IPS-18c (cell line): ENCODE measurements around the gene OPHN1.

Source experiments
- H3K4me3 ChIP-seq: 2 replicates; pipeline ENCODE4 v1.7.0; 2013; ENCODE audit warnings: low read depth, mild to moderate bottlenecking, low read length, moderate library complexity; ENCODE audit not compliant: insufficient read depth
- H3K9me3 ChIP-seq: one replicate; pipeline ENCODE4 v1.6.1; 2013; ENCODE audit warnings: mild to moderate bottlenecking, low read length, moderate library complexity; ENCODE audit not compliant: control insufficient read depth, insufficient read depth

Gene OPHN1

GRCh38 chrX:68432648-68433047 is 647 bp downstream of the OPHN1 start:
- Histone ChIP-seq H3K4me3 (peak overlapping the region; percentile 64), H3K9me3 (peaks cover 6% of the 10 kb centered on the region)

GRCh38 chrX:68431836-68432235 is 1.5 kb downstream of the OPHN1 start:
- no peak overlapping the region for H3K4me3 ChIP-seq
- H3K9me3 ChIP-seq: peaks cover 7% of the 10 kb centered on the region

GRCh38 chrX:68429216-68429615 is 4.1 kb downstream of the OPHN1 start:
- H3K9me3 ChIP-seq: peaks cover 5% of the 10 kb centered on the region
- no peak overlapping the region for H3K4me3 ChIP-seq

GRCh38 chrX:68428431-68428830 is 4.9 kb downstream of the OPHN1 start:
- Histone ChIP-seq H3K4me3 (no peak overlapping the region), H3K9me3 (peaks cover 2% of the 10 kb centered on the region)

GRCh38 chrX:68424719-68425118 is 8.6 kb downstream of the OPHN1 start:
- peaks cover 2% of the 10 kb centered on the region for H3K9me3 ChIP-seq
- no peak overlapping the region for H3K4me3 ChIP-seq

GRCh38 chrX:68422478-68422877 is 10.8 kb downstream of the OPHN1 start:
- peaks cover 2% of the 10 kb centered on the region for H3K9me3 ChIP-seq
- H3K4me3 ChIP-seq: no peak overlapping the region

GRCh38 chrX:68421636-68422035 is 11.7 kb downstream of the OPHN1 start:
- Histone ChIP-seq H3K4me3 (no peak overlapping the region), H3K9me3 (no peaks in the 10 kb centered on the region)

- no peak overlapping the region for H3K4me3 ChIP-seq
- H3K9me3 ChIP-seq: no peaks in the 10 kb centered on the region
These were observed 12.7 kb downstream of the OPHN1 start for GRCh38 chrX:68420559-68420958.

GRCh38 chrX:68419975-68420374 is 13.3 kb downstream of the OPHN1 start:
- no peak overlapping the region for H3K4me3 ChIP-seq
- no peaks in the 10 kb centered on the region for H3K9me3 ChIP-seq

GRCh38 chrX:68417651-68418050 is 15.6 kb downstream of the OPHN1 start:
- Histone ChIP-seq H3K4me3 (no peak overlapping the region), H3K9me3 (no peaks in the 10 kb centered on the region)

GRCh38 chrX:68416592-68416991 is 16.7 kb downstream of the OPHN1 start:
- H3K4me3 ChIP-seq: no peak overlapping the region
- no peaks in the 10 kb centered on the region for H3K9me3 ChIP-seq

- no peaks in the 10 kb centered on the region for H3K9me3 ChIP-seq
- no peak overlapping the region for H3K4me3 ChIP-seq
These were observed 18.0 kb downstream of the OPHN1 start for GRCh38 chrX:68415316-68415715.

- H3K4me3 ChIP-seq: no peak overlapping the region
- no peaks in the 10 kb centered on the region for H3K9me3 ChIP-seq
These were observed 20.0 kb downstream of the OPHN1 start for GRCh38 chrX:68413254-68413653.

- Histone ChIP-seq H3K9me3 (no peaks in the 10 kb centered on the region), H3K4me3 (no peak overlapping the region)
These were observed 21.6 kb downstream of the OPHN1 start for GRCh38 chrX:68411729-68412128.

GRCh38 chrX:68409194-68409593 is 24.1 kb downstream of the OPHN1 start:
- H3K9me3 ChIP-seq: no peaks in the 10 kb centered on the region

GRCh38 chrX:68403522-68403921 is 29.8 kb downstream of the OPHN1 start:
- H3K4me3 ChIP-seq: no peak overlapping the region
- no peaks in the 10 kb centered on the region for H3K9me3 ChIP-seq

More at GRCh38 chrX:68409194-68409593, 24.1 kb downstream of the OPHN1 start:
- no peak overlapping the region for H3K4me3 ChIP-seq

GRCh38 chrX:68403038-68403437 is 30.3 kb downstream of the OPHN1 start:
- no peaks in the 10 kb centered on the region for H3K9me3 ChIP-seq

GRCh38 chrX:68402094-68402493 is 31.2 kb downstream of the OPHN1 start:
- no peaks in the 10 kb centered on the region for H3K9me3 ChIP-seq
- no peak overlapping the region for H3K4me3 ChIP-seq

More at GRCh38 chrX:68403038-68403437, 30.3 kb downstream of the OPHN1 start:
- H3K4me3 ChIP-seq: no peak overlapping the region

GRCh38 chrX:68398291-68398690 is 35.0 kb downstream of the OPHN1 start:
- H3K9me3 ChIP-seq: no peaks in the 10 kb centered on the region
- H3K4me3 ChIP-seq: no peak overlapping the region
